ENCODE data around the gene ATP23.

ATP23 gene

GRCh38 chr12:57904848-57905811, 36.2 kb upstream of the ATP23 start:
- TF ChIP-seq CTCF (IDR thresholded peaks at IDR 0.05): peak; percentile 100

- TF ChIP-seq CTCF (IDR thresholded peaks at IDR 0.05): no peak
These were observed 35.4 kb upstream of the ATP23 start for GRCh38 chr12:57905812-57906475.

GRCh38 chr12:57906821-57907220, 34.5 kb upstream of the ATP23 start:
- TF ChIP-seq CTCF (IDR thresholded peaks at IDR 0.05): no peak

- TF ChIP-seq CTCF (IDR thresholded peaks at IDR 0.05): no peak
These were observed 34.1 kb upstream of the ATP23 start for GRCh38 chr12:57907281-57907680.

GRCh38 chr12:57908511-57908910, 32.9 kb upstream of the ATP23 start:
- no peak for TF ChIP-seq CTCF (IDR thresholded peaks at IDR 0.05)

- no peak for TF ChIP-seq CTCF (IDR thresholded peaks at IDR 0.05)
These were observed 32.3 kb upstream of the ATP23 start for GRCh38 chr12:57909056-57909455.

- no peak for TF ChIP-seq CTCF (IDR thresholded peaks at IDR 0.05)
These were observed 31.8 kb upstream of the ATP23 start for GRCh38 chr12:57909611-57910010.

Data from LNCAP (cell line).